Measurements from ENCODE around the gene S100A10. TPM values are rescaled to one million over a fixed set of nuclear protein-coding genes. Genes with fewer than 3 reads are reported as not detected.

Gene S100A10
- total and polyA plus RNA-seq, 2 experiments from 2014 or later: 408 to 3,367 TPM

Other genes with a start within 250 kb of the S100A10 start
- 50.3 and 68.8 TPM in 2 replicates for gene MRPL9, start 230.4 kb downstream of the S100A10 start, total RNA-seq
- 72.5 and 88.0 TPM in 2 replicates for gene MRPL9, start 230.4 kb downstream of the S100A10 start, polyA plus RNA-seq
- gene TDRKH, start 203.4 kb downstream of the S100A10 start, total RNA-seq: 3.4 and 3.8 TPM in 2 replicates
- gene TDRKH, start 203.4 kb downstream of the S100A10 start, polyA plus RNA-seq: 1.6 and 1.8 TPM in 2 replicates
- gene LINGO4, start 188.4 kb downstream of the S100A10 start, total RNA-seq: not detected in 2 replicates
- not detected in 2 replicates for gene LINGO4, start 188.4 kb downstream of the S100A10 start, polyA plus RNA-seq
- gene RORC, start 162.1 kb downstream of the S100A10 start, total RNA-seq: 1.2 and 1.3 TPM in 2 replicates
- 0.60 TPM in 1 of 2 replicates, not detected in the other for gene RORC, start 162.1 kb downstream of the S100A10 start, polyA plus RNA-seq
- gene C2CD4D, start 154.0 kb downstream of the S100A10 start, total RNA-seq: 0.72 TPM in 1 of 2 replicates, not detected in the other
- 0.96 and 1.1 TPM in 2 replicates for gene C2CD4D, start 154.0 kb downstream of the S100A10 start, polyA plus RNA-seq
- not detected in 2 replicates for gene THEM5, start 140.1 kb downstream of the S100A10 start, total RNA-seq
- 0.21 and 0.32 TPM in 2 replicates for gene THEM5, start 140.1 kb downstream of the S100A10 start, polyA plus RNA-seq
- 18.6 and 24.8 TPM in 2 replicates for gene THEM4, start 84.3 kb downstream of the S100A10 start, total RNA-seq
- 20.2 and 25.2 TPM in 2 replicates for gene THEM4, start 84.3 kb downstream of the S100A10 start, polyA plus RNA-seq
- 258 and 295 TPM in 2 replicates for gene S100A11, start 43.1 kb upstream of the S100A10 start, total RNA-seq
- gene S100A11, start 43.1 kb upstream of the S100A10 start, polyA plus RNA-seq: 1,491 and 1,531 TPM in 2 replicates
- not detected in 2 replicates for gene TCHHL1, start 95.2 kb upstream of the S100A10 start, total RNA-seq
- not detected in 2 replicates for gene TCHHL1, start 95.2 kb upstream of the S100A10 start, polyA plus RNA-seq
- gene TCHH, start 121.6 kb upstream of the S100A10 start, total RNA-seq: not detected in 2 replicates
- 0.12 TPM in 1 of 2 replicates, not detected in the other for gene TCHH, start 121.6 kb upstream of the S100A10 start, polyA plus RNA-seq
- gene RPTN, start 165.4 kb upstream of the S100A10 start, total RNA-seq: not detected in 2 replicates
- not detected in 2 replicates for gene RPTN, start 165.4 kb upstream of the S100A10 start, polyA plus RNA-seq
- gene HRNR, start 230.3 kb upstream of the S100A10 start, total RNA-seq: not detected in 2 replicates
- not detected in 2 replicates for gene HRNR, start 230.3 kb upstream of the S100A10 start, polyA plus RNA-seq

Measured in hepatocyte (in vitro differentiated cells).